ENCODE results near the gene OR7A17.

The OR7A17 gene

GRCh38 chr19:14886032-14886431, at the start of gene OR7A17:
Gene OR7A17 (minus strand): TSS chr19:14886132. CDS start chr19:14881355, 4,777 bp downstream.
- DNase-seq (ENCODE audit: low spot score): no peak

- DNase-seq (ENCODE audit: low spot score): no peak
Observed at GRCh38 chr19:14933506-14933905, 47.6 kb upstream of the OR7A17 start.

- no peak for DNase-seq (ENCODE audit: low spot score)
Observed at GRCh38 chr19:14916848-14917247, 30.9 kb upstream of the OR7A17 start.

GRCh38 chr19:14915116-14915515, 29.2 kb upstream of the OR7A17 start:
- no peak for DNase-seq (ENCODE audit: low spot score)

- no peak for DNase-seq (ENCODE audit: low spot score)
Observed at GRCh38 chr19:14906711-14907110, 20.8 kb upstream of the OR7A17 start.

DNA sequence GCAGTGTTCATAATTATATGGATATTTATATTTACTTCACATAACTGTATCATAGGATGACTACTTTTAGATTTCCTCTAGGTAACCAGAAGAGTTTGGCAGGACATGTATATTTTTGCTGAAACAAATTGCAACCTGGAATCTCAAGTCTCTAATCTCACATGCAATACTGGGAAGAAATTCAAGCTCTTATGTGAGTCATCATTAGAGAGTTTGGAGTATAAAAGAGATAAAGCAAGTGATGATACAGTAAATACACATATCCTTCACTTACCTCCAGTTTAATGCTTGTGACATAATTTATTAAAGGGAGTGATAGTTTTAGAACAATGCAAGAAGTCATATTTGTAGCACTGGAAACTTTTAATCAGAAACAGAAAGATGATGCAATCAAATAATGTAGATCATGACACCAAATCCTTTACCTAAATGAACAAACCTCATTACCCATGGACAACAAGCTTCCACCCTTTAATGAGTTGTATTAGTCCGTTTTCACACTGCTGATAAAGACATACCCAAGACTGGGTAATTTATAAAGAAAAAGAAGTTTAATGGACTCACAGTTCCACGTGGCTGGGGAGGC, 15.8 kb upstream of the OR7A17 start:
- no peak for DNase-seq (ENCODE audit: low spot score)

GRCh38 chr19:14890643-14891379, 4.9 kb upstream of the OR7A17 start:
- DNase-seq (ENCODE audit: low spot score): no peak

DNA sequence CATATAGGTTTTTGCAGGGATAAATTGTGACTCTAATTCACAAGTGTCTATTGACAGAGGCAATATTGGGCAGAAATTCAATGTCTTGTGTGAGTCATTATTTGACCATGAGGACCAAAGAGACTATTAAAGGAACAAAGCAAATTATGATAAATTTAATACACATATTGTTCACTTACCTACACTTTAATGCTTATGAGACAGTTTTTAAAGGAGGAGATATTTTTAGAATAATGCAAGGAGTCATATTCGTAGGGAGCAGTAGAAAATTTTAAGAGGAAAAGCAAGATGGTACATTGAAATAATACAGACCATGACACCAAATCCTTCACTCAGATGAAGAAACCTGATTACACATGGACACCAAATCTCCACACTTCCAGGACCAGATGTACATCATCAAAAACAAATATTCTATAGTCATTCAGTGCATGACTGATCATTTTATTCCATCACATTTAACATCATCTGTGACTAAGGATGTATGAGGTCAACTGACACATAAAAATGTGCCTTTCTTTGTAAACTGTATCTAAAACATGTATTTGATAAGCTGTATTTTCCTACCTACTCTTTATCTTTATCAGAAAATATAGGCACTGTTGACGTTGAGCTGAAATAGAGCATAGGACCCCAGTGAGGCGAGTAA, 4.2 kb upstream of the OR7A17 start:
- DNase-seq (ENCODE audit: low spot score): no peak

- no peak for DNase-seq (ENCODE audit: low spot score)
Observed at GRCh38 chr19:14871619-14872230, 14.2 kb downstream of the OR7A17 start.

- DNase-seq (ENCODE audit: low spot score): no peak
Observed at GRCh38 chr19:14868497-14868896, 17.4 kb downstream of the OR7A17 start.

- DNase-seq (ENCODE audit: low spot score): no peak
Observed at GRCh38 chr19:14848822-14849221, 37.1 kb downstream of the OR7A17 start, which contains the start of gene OR7A10. Gene OR7A10 (minus strand): TSS chr19:14848922. CDS start chr19:14841877, 7,045 bp downstream.

GRCh38 chr19:14843578-14843977, 42.4 kb downstream of the OR7A17 start:
- no peak for DNase-seq (ENCODE audit: low spot score)

DNA sequence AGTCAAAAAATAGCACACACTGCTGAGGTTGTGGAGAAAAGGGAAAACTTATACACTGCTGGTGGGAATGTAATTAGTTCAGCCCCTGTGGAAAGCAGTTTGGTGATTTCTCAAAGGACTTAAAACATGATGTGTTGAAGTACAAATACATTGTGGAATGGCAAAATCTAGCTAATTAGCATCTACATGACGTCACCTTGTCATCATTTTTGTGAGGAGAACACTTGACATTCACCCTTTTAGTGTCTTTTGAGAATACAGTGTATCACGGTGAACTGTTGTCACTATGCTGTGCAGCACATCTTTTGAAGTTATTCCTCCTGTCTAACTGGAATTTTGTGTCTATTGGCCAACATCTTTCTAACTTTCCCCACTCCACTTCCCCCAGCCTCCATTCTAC, 42.8 kb downstream of the OR7A17 start:
- no peak for DNase-seq (ENCODE audit: low spot score)

- no peak for DNase-seq (ENCODE audit: low spot score)
Observed at GRCh38 chr19:14840206-14840605, 45.7 kb downstream of the OR7A17 start.

DNA sequence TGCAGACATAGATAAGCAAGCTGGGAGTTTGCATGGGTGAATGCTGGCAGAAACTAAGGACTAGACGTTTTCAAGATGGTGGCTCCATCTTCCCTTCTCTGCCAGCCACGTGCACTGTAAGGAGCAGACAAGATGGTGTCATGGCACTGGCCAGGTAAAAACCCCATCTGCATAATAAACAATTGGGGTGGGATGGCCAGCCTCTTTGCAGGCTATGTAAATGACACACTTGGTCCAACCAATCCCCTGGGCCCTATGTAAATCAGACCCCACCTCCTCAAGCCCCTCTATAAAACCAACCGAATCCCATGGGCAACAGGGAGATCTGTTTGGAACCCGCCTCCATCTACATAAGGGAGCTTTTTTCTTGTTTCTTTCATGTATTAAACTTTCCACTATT, 48.5 kb downstream of the OR7A17 start:
- DNase-seq (ENCODE audit: low spot score): no peak

DNA sequence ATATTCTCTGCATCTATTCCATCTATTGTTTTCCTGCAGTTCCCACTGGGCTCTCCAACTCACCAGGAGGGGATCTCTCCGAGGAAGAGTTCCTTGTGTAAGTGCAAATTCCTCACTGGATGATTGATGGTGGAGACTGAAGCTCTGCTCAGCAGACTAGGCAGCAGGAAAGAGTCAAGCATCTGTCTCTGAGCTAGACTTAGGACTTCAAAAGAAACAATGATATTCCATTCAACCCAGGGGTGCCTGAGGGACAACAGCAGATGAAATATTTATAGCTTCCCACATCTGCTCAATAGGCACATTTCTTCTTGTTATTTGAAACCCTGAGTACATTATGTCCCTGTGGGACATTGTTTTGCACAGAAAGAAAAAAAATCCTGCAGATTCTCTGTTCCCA, 50.9 kb downstream of the OR7A17 start, which contains the start of the genes OR7A5 and OR7C1:
TSS of gene OR7A5 (minus strand) at position 175 of the 400 bp plus-strand sequence. CDS start 6,944 bp downstream, outside the sequence.
TSS of gene OR7C1 (minus strand) at position 175 of the 400 bp plus-strand sequence. CDS start 35,049 bp downstream, outside the sequence.
- no peak for DNase-seq (ENCODE audit: low spot score)

DNA sequence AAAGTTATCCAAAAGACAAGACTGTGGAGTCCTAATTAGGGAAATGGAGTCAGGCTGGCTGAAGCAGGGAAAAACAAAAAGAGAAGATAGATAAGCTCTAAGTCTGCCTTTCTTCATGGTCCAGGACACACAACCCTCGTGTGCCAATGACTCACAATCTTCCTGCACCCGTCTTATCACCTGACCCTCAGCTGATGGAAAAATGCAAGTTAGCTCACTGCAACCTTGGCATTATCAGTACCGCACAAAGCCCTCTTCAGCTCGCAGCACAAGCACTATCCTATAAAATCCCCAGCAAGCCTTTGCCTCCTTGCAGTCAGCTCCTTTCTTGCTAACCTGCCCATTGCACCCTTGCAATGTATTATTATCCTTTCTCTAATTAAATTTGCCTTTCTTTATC, 55.2 kb downstream of the OR7A17 start:
- DNase-seq (ENCODE audit: low spot score): no peak

All from LoVo (cell line).